Mucosa of descending colon (tissue), 3 donors: Measurements from ENCODE around the gene SLAMF1. TPM values are rescaled to one million over a fixed set of nuclear protein-coding genes. Genes with fewer than 3 reads are reported as not detected.
A peak's percentile ranks its signal among the peaks of the same experiment; 100 is the strongest.

Source experiments
- ATAC-seq: fragments of 200-7000 bp; cut with Tn5 transposase; one replicate; pipeline ENCODE4 v1.9.1; 2020; ENCODE audit warnings: mild to moderate bottlenecking, moderate library complexity
- DNase-seq, 3 donors: peaks; one replicate each; pipeline ENCODE4 v3.0.0-alpha.2; 2020
- H3K36me3 ChIP-seq: fragments of 200-600 bp; one replicate; pipeline ENCODE4 v1.8.0; 2021; ENCODE audit warnings: low read depth, mild to moderate bottlenecking
- H3K4me1 ChIP-seq: fragments of 200-600 bp; one replicate; pipeline ENCODE4 v1.8.0; 2021; ENCODE audit warnings: low read depth, mild to moderate bottlenecking
- H3K4me3 ChIP-seq: fragments of 200-600 bp; one replicate; pipeline ENCODE4 v1.8.0; 2021; ENCODE audit warnings: mild to moderate bottlenecking
- H3K9me3 ChIP-seq: fragments of 200-600 bp; one replicate; pipeline ENCODE4 v1.8.0; 2021; ENCODE audit warnings: mild to moderate bottlenecking
- CTCF ChIP-seq: fragments of 200-600 bp; IDR thresholded peaks from one replicate; pipeline ENCODE4 v1.8.0; 2022; ENCODE audit warnings: antibody characterized with exemption, mild to moderate bottlenecking
- intact Hi-C, 2 donors: fragments of 100-400 bp; cut with DNase I in 1 of 2; cut with micrococcal nuclease in 1 of 2; formaldehyde crosslinking; loops; one replicate each; pipeline versions ENCODE4 v1.11.0 to v1.11.1; 2022; cut with DNase I, micrococcal nuclease
- total RNA-seq, 3 donors: library from RNA; stranded (reverse); fragmentation: NEBNext Ultra II Directional in 2 of 3; extraction: Animal tissue kit (Norgen Biotek cat#: 25700) in 2 of 3; gene quantifications; one replicate each; pipeline versions ENCODE4 v1.2.1 to v1.2.4, GENCODE V29; 2021 to 2023
- donor health status: DM: no; HTN: no; CAD: no; lungs with moderate emphysema.
- donor health status: DM: no; HTN: no; CAD: no.
- donor health status: DM: no; HTN: yes; CAD: no.

The SLAMF1 gene
- total RNA-seq, 3 donors from 2014 or later = 1.1 to 2.2 (median 1.6) TPM

DNA sequence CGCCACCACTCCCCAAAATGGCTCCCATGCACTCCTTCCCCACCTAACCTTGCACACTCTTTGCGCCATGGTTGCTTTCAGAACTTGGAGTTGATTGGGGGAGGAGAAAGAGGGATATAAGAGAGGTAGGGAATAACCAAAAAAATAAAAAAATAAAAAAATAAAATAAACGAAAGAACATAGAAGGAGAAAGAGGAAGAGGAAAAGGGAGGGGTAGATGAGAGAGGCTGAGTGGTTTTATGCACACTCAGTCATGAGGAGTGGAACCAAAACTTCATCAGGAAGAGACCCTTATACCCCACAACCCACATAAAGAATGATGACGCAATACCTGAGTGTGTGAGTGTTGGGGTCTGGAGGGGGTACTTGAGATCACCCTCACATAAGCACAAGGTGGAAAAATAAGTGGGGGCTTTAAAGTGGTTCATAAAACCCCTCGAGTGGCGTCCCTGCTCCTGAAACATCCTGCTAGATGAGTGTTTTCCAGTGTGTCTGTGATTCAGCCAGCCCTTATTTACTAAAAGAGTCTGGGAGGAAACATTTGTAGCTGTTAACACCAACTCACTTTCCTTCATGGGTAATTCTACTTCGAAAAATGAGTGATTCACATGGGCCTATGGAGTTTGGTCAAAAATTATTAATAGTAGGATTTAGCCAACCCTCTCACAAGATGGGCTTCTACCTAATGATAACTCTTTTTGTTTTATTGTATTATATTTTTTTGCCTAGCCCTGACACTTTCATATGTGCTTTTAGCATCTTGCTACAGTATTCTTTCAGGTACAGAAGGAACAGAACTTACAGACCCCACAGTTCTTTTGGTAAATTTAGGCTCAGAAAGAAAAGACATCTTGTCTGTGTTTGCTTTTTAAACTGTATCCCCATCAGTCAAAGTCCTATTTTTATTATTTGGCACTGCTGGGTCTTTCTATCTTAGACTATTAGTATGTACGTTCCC, 5.2 kb downstream of the SLAMF1 start:
- peak; percentile 43 for ATAC-seq
- H3K9me3 ChIP-seq = no peaks in the 10 kb centered on the region
- intact Hi-C loops = no loop called here
- TF ChIP-seq CTCF = no peak
- no peak overlapping the region for H3K4me3 ChIP-seq
- H3K4me1 ChIP-seq = peaks cover 2% of the 10 kb centered on the region
- no peak for DNase-seq
- no peaks in the 10 kb centered on the region for H3K36me3 ChIP-seq

GRCh38 chr1:160640359-160641123, 6.3 kb downstream of the SLAMF1 start:
- Histone ChIP-seq H3K4me3 (no peak overlapping the region), H3K9me3 (no peaks in the 10 kb centered on the region), H3K36me3 (no peaks in the 10 kb centered on the region), H3K4me1 (peaks cover 2% of the 10 kb centered on the region)
- no peak for ATAC-seq
- TF ChIP-seq CTCF = no peak
- no peak for DNase-seq
- intact Hi-C loops = no loop called here

DNA sequence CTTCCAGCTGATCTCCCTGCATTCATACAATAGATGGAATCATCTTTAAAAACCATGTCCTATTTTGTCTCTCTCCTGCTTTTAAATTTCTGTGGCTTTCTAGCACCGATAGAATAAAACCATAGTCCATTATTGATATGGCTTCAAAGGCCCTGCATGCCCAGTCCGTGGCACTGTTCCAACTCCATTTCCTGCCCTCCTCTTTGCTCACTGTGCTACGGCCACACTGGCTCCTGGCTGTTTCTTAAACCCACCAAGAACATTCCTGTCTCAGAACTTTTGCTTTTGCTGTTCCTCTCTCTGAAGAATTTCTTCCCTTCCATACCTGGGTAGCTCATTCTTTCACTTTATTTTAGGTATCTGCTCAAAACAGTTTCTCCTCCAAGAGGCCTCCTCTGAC, 7.2 kb downstream of the SLAMF1 start:
- ATAC-seq (no peak), DNase-seq (peak in 2 of 3 donors; percentile 25 to 44)
- Histone ChIP-seq H3K9me3 (no peaks in the 10 kb centered on the region), H3K36me3 (no peaks in the 10 kb centered on the region), H3K4me3 (no peak overlapping the region), H3K4me1 (peaks cover 2% of the 10 kb centered on the region)
- intact Hi-C loops = no loop called here
- no peak for TF ChIP-seq CTCF

DNA sequence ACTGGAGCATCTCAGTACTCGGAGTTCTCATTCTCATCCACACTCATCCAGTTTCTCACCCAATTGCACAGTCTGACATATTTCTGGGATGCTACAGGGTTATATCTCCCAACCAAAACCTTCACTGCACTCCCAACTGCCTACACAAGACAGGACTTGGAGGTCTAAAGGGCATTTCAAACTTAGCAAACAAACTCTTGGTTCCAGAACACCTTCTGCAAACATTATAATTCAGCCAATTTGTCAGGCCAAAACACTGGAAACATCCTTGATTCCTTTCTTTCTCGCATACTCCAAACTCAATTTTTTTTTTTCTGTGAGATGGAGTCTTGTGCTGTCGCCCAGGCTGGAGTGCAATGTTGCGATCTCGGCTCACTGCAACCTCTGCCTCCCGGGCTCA, 7.9 kb downstream of the SLAMF1 start:
- Histone ChIP-seq H3K4me1 (peaks cover 2% of the 10 kb centered on the region), H3K4me3 (no peak overlapping the region), H3K36me3 (no peaks in the 10 kb centered on the region), H3K9me3 (no peaks in the 10 kb centered on the region)
- ATAC-seq (no peak), DNase-seq (no peak)
- intact Hi-C loops = no loop called here
- TF ChIP-seq CTCF = no peak

DNA sequence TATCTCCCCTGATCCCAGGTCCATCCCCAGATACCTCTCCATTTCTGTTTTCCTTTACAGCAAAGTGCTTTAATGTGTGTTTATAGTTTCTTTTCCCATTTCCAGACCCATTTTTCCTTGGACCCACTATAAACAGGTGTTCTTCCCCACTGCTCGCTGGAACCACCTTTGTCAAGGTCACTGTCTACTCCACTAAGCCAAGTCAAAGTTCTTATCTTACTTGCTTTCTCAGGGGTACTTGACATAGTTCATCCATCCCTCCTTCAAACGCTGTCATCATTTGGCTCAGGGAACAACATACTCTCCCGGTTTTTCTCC, 8.3 kb downstream of the SLAMF1 start:
- Histone ChIP-seq H3K36me3 (no peaks in the 10 kb centered on the region), H3K4me3 (no peak overlapping the region), H3K9me3 (no peaks in the 10 kb centered on the region), H3K4me1 (peaks cover 2% of the 10 kb centered on the region)
- DNase-seq = no peak
- ATAC-seq = no peak
- intact Hi-C loops = no loop called here
- TF ChIP-seq CTCF = no peak
